ENCODE measurements around the gene SLC22A17. TPM values are rescaled to one million over a fixed set of nuclear protein-coding genes. Genes with fewer than 3 reads are reported as not detected.

Gene SLC22A17
- total and polyA plus RNA-seq, 2 of the 13 experiments (the other 11 are each of a cell fraction or from before 2014, with no cell fraction given), result 0.95 to 1.1 TPM

GRCh38 chr14:23323838-23324454, 28.7 kb downstream of the SLC22A17 start (continued):
- TF ChIP-seq CBX1 (IDR thresholded peaks at IDR 0.05; ENCODE audit: low read depth) (no peak), REXO4 (CRISPR knock-in tag; IDR thresholded peaks at IDR 0.05; ENCODE audit: borderline replicate concordance) (0 out of 2 replicates have a peak, but pooled peaks have one; percentile 49), ZNF605 (CRISPR knock-in tag; IDR thresholded peaks at IDR 0.05) (no peak), ZNF430 (CRISPR knock-in tag; IDR thresholded peaks at IDR 0.05) (0 out of 2 replicates have a peak, but pooled peaks have one; percentile 9), TCF7L2 (IDR thresholded peaks at IDR 0.05; ENCODE audit: low read depth, low read length) (no peak), HNRNPK (IDR thresholded peaks at IDR 0.05; ENCODE audit: low read depth, low read length, poor library complexity, severe bottlenecking) (no peak), ZNF7 (CRISPR knock-in tag; IDR thresholded peaks at IDR 0.05) (no peak), AGO2 (optimal IDR thresholded peaks at IDR 0.05; ENCODE audit: low read depth, low read length) (peak; percentile 77), RBM39 (IDR thresholded peaks at IDR 0.05; ENCODE audit: low read depth, low read length, poor library complexity, severe bottlenecking) (peak; percentile 51), ZNF276 (CRISPR knock-in tag; IDR thresholded peaks at IDR 0.05; ENCODE audit: low read depth) (0 out of 2 replicates have a peak, but pooled peaks have one; percentile 35), HIC2 (CRISPR knock-in tag; IDR thresholded peaks at IDR 0.05; ENCODE audit: low read depth) (no peak), PHF5A (CRISPR knock-in tag; IDR thresholded peaks at IDR 0.05; ENCODE audit: low read depth, unreplicated experiment) (peak; percentile 58), ZNF687 (CRISPR knock-in tag; IDR thresholded peaks at IDR 0.05) (peak; percentile 28), RFXAP (CRISPR knock-in tag; IDR thresholded peaks at IDR 0.05; ENCODE audit: borderline replicate concordance) (no peak), POLR2A (IDR thresholded peaks at IDR 0.05; ENCODE audit: insufficient read depth in 1 of 2, low read depth in 2 of 2, low read length in 2 of 2) (peak in 1 of 2 experiments; percentile 42; a peak in 1 of 4 replicates), RBFOX2 (IDR thresholded peaks at IDR 0.05; ENCODE audit: low read depth, low read length) (peak; percentile 58; the same call in 1 of the 2 replicates), ZNF816 (CRISPR knock-in tag; IDR thresholded peaks at IDR 0.05; ENCODE audit: borderline replicate concordance) (0 out of 2 replicates have a peak, but pooled peaks have one; percentile 2), ZNF274 (CRISPR knock-in tag; IDR thresholded peaks at IDR 0.05) (0 out of 2 replicates have a peak, but pooled peaks have one; percentile 23), BCL3 (CRISPR knock-in tag; IDR thresholded peaks at IDR 0.05) (0 out of 2 replicates have a peak, but pooled peaks have one; percentile 16)
